ENCODE measurements around the gene RAB4B.

- TF ChIP-seq CTBP1 (IDR thresholded peaks at IDR 0.05; ENCODE audit: borderline replicate concordance) (no peak), TARDBP (IDR thresholded peaks at IDR 0.05) (no peak), ELF4 (IDR thresholded peaks at IDR 0.05) (no peak), LEF1 (IDR thresholded peaks at IDR 0.05; ENCODE audit: borderline replicate concordance) (no peak), L3MBTL2 (conservative IDR thresholded peaks at IDR 0.05) (no peak)
Observed at GRCh38 chr19:40740747-40741146, 37.3 kb upstream of the RAB4B start.

Measured in HEK293T (cell line).